Ovary (tissue), 3 donors: ENCODE measurements around the gene AFF2.

ENCODE experiments used
- CTCF ChIP-seq, 3 donors: fragments of 450-650 bp in 2 of 3; fragments of 200-600 bp in 1 of 3; IDR thresholded peaks; one replicate each; pipeline versions ENCODE4 v1.5.1 to v1.8.0; 2016 to 2022; ENCODE audit warnings: antibody characterized with exemption in 3 of 3, mild to moderate bottlenecking in 1 of 3
- EP300 ChIP-seq: sonication (generic); formaldehyde crosslinking; IDR thresholded peaks from one replicate; pipeline ENCODE4 v1.6.1; 2017; ENCODE audit warnings: antibody characterized with exemption
- POLR2A ChIP-seq: fragments of 450-650 bp; IDR thresholded peaks from one replicate; pipeline ENCODE4 v1.6.1; 2017; ENCODE audit warnings: antibody characterized with exemption, mild to moderate bottlenecking, moderate library complexity
- donor health status: DM: no; HTN: no; CAD: no.

GRCh38 chrX:148940411-148940996 lies 440.1 kb downstream of the AFF2 start:
- TF ChIP-seq CTCF (IDR thresholded peaks at IDR 0.05) (no peak), POLR2A (no peak), EP300 (no peak)
